SK-N-DZ (cell line): ENCODE data around the gene KCNIP4.

ENCODE experiments used
- DNase-seq: peaks from one replicate; pipeline ENCODE4 v3.0.0-alpha.2; 2015; ENCODE audit warnings: low spot score

KCNIP4 gene

DNA sequence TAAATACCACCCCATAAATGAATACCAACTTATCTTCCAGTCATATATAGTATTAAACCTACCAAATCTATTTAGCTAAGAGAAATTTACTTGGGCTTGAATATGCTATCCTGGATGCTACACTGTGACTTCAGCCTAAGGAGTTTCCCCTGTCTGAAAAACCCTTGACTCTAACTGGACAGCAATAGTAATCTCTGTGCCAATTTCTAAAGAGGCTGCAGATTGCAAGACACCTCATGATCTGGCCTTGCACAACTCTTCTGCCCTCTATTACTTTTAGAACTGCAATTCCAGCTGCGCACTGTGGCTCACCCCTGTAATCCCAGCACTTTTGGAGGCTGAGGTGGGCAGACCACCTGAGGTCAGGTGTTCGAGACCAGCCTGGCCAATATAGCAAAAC is 371.5 kb downstream of the KCNIP4 start:
- DNase-seq, result no peak

DNA sequence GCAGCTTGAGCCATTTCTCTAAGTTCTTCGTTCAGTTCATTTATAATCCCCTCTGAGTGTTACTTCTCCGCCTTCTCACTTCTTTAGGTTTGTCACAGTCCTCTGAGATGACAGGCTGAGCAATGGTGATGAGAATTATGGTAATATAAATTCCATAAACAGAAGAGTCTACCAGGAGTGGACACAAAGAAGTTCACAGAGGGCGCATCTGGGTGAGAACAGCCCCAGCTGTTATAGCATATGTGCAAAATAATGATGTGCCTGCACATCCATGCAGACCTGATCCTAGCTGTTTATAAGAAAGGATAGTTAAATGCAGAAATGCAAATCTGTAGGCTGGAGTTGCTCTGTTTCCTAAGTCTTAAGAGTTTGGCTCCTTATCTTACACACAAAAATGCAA is 377.5 kb downstream of the KCNIP4 start:
- no peak for DNase-seq

DNA sequence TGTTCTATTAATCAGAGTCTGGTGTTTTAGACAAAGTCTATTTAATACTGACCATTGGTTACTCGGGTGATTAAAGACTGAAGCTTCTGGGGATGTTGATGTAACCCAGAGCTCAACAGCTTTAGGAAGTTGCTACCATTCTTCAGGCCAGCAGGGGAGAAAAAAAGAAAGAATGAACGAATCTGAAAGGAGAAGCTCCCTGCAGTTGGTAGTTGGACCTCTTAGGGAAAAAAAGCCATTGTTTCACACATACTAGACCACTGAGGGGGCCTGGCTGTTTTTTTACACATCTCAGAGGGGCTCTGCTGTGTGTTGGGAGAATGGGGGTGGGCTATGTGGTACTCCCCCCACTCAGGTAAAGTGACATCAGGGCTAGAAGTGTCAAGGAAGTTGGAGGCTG is 378.9 kb downstream of the KCNIP4 start:
- DNase-seq, result no peak

DNA sequence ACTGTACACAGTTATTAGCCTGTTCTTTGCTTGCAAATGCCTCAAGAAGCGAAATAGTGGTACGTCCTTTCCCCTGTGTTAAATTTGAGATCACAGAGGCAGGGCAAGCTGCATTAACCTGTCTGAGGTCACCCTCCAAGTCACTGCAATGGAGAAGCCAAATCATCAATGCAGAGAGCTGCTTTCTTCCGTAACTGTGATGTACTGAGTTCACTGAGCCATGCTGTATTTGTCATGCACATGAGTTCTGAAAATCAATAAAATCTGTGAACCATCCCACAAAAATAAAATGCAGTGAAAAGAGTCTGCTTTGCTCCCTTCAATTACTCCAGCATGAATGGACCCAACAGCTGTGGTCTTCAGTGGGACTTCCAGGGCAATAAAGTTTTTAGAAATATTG is 393.5 kb downstream of the KCNIP4 start:
- DNase-seq, result peak; percentile 31

DNA sequence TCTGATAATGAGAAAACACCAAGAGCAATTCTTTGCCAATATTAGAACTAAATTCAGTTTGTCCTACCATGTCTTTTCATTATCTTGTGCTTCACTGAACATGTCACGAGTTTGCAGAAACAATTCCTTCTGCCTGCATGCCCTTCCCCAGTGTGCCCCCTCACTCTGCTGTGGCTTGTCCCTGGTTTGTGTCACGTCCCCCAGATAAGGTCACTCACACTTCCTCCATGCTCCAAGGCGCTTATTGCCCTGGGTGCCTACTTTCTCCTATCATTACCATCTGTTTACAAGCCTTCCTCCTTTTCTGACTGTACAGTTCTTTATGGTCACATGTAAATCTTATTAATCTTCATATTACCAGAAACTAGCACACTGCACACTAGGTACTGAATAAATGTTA is 394.1 kb downstream of the KCNIP4 start:
- peak; percentile 83 for DNase-seq

DNA sequence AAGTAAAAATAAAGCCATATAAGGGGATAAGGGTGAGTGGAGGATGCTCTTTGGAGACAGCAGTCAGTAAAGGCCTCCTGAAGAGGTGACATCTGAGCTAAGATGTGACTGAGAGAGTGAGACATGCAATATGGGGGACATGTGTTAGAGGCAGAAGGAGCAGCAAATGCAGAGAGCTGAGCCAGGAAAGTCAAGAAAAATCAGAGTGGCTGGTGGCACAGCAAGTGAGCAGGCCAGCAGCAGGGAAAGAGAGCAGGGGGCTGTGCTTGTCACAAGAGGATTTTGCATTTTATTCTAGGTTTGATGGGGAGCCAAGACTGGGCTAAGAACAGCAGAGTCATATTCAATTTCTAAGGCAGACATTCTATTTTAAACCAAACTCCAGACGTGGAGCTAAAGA is 394.5 kb downstream of the KCNIP4 start:
- DNase-seq, result peak; percentile 23

DNA sequence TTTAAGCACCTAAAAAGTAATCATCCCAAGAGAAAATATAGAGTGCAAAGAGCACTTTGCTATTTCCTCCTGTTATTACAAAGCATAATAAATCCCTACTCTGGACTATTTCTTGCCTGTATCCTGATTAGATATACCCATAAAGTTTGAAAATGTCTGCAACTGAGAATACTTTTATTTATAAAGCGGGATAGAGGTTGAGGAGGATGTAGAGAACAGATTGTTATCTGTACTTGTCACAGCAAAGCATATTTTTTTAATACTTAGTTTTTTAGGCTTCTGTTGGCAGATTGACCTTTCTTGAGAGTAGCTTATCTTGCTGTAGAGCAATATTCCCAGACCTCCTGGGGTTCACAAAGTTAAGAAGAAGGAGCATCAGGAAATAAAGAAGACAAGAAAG is 396.1 kb downstream of the KCNIP4 start:
- DNase-seq, result no peak

DNA sequence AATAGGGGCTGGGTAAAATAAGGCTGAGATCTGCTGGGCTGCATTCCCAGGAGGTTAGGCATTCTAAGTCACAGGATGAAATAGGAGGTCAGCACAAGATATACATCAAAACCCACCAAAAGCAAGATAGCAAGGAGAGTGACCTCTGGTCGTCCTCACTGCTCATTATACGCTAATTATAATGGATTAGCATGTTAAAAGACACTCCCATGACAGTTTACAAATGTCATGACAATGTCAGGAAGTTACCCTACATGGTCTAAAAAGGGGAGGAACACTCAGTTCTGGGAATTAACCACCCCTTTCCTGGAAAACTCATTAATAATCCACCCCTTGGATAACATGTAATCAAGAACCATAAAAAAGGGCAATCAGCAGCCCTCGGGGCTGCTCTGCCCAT is 403.6 kb downstream of the KCNIP4 start:
- DNase-seq, result no peak

DNA sequence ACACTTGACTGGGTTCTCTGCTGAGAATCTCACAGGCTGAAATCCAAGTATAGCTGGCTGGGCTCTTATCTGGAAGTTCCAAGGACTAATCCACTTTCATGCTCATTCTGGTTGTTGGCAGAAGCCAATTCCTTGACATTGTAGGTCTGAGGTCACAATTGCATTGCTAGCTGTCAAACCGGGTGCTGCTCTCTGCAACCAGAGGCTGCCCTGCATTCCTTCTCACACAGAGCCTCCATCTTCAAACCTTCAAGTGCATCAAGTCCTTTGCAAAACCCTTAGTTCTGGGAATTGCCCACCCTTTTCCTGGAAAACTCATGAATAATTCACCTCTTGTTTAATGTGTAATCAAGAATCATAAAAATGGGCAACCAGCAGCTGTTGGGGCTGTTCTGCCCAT is 404.2 kb downstream of the KCNIP4 start:
- peak; percentile 66 for DNase-seq

DNA sequence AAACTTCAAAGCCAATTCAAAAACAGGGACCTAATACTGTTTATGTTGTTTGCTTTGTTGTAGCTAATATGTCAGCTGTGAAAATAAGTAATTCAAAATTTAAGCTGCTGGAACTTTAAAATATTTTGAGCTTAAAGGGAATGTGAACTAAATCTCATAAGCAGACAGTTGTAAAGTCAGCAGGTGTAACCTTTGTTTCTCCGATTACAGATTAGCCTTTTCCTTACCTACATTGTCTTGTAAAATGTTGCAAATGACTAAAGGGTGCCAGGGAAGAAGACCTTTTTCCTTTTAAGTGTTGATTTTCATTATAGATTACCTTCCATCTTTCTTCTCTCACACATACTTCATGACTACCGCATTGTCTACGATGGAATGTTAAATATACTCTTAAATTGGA is 405.1 kb downstream of the KCNIP4 start:
- no peak for DNase-seq

DNA sequence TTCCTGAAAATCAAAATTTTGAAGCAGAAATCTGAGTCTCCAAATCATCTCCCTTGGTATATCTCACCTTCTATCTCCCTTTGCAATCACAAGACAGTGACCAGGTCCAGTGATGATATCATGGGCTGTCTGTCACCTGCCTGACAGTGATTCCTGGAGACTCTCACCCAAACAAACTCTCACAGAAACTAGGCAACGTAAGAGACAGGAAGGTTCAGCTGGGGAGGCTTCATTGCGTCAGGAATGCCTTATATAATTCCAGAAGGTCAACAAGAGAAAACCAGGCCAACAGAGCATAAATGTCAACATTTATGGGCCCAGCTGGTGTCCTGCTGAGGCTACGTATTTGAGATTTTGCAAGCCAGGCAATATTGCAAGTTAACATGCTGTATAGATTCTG is 412.7 kb downstream of the KCNIP4 start:
- DNase-seq, result peak; percentile 62

DNA sequence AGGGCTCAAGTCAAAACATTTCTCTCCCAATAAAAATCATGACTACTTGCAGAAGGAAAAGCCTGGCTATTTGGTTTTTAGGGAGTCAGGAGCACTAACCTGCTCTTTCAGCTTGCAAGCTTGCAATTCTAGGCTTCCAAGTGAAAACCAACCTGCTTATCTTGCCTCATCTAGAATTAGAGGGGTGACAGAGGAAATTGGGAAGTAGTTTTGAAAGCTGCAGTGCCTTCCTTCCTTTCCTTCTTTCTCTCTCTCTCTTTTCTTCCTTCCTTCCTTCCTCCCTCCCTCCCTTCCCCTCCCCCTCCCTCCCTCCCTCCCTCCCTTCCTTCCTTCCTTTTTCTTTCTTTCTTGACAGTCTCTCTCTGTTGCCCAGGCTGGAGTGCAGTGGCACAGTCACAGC is 417.5 kb downstream of the KCNIP4 start:
- no peak for DNase-seq

DNA sequence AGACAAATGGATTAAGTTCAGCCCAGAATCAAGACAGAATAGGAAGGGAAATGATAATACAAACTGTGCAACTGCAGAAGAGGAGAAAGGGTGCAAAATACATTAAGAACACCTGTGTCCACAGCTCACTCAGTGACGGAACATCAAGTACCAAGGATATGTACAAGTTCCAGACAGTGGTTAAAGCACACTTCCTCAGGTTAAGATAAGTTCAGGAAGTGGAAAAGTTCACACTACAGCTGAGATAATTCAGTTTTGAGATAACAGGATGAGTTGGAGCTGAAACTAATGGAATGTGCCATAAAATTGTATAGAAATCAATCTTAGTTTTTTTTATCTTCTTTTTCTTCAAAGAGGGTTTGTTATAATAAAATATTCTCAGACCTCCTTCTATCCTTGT is 419.4 kb downstream of the KCNIP4 start:
- no peak for DNase-seq

DNA sequence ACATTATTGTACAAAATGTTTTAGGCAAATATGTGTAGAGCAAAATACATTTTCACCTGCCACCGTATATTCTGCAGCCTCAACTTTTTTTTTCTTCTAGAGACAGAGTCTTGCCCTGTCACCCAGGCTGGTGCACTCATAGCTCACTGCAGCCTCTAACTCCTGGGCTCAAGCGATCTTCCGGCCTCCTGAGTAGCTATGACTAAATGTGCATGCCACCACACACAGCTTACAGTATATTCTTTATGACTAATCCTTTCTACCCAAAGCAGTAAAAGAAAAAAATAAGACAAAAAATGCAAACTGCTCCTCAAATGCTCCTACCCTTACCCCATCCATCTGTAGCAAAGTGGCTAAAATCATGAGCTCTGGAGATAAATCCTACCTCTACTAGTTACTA is 426.3 kb downstream of the KCNIP4 start:
- no peak for DNase-seq

DNA sequence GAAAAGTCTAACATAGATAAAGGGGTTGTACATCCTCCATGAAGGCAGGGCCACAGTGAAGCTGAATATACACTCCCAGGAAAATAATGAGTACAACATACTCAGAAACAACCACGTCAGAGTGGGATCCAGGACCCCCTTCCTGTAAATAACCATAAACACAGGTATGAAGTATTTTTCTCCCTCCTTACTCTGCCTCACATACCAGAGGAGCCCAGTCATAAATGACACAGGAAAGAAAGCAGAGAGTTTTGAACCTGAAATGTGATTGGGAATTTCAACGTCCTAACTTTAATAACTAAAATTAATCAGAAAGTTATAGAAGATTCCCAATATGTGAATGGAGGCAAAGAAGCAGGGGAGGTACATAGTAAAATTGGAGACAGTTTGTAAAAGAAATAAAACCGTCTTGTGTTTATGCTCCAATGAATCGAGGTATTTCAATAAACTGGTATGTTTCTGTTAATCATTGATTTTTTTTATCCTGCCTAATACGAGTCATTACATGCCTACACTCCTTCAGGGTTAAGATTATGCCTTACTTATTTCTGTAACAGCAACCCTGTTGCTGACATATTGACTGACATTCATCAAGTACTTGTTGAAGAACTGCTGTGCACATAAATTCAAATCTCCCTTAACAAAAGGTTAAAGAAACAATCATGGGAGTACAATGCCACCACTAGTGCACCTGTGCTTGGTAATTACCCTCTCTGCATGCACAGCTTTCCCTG is 431.3 kb downstream of the KCNIP4 start:
- DNase-seq, result no peak

DNA sequence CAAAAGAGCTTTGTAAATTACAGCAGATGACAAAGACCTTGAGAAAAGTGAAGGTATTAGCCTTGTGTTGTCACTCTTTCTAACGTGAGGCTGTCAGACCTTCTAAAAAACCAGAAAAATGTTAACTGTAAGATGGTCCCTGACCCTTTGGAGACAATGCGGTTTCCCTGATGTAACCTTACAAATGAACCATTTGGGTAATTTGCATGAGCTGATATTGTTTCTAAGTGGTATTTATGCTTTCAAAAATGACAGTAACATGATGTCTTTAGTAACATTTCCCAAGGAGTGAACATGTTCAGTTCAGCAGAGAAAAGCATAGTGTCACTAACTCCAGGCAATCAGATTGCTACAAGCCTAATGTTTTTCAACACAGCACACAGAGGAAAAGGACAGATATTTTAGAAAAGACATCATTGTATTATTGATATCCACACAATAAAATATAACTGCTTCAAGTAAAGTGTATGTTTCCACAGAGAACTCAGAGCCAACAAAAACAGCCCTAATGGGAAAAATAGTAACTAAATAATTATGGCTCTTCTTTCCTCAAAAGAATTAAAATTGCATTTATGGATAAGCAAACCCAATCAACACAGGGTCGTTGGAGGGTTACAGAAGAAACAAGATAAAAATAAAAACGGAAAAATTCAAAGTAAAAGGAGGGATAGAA is 434.4 kb downstream of the KCNIP4 start:
- no peak for DNase-seq

DNA sequence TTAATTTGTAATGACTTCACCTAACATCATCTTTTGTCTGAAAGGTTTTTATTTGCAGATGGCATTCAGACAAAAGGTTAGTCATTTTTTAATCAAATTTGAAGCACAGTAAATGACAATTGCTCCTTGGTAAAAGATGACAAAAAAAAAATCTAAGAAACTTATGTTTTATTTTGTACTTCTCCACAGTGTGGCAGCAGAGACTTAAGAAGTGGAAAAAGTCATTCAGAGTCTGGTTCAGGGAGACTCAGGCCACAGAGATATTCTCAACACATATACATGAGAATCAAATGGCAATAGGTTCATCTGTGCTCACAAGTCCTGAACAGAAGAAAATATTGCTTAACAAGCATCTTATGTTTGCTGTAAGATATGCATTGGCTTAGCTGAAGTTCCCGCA is 436.2 kb downstream of the KCNIP4 start:
- peak; percentile 71 for DNase-seq

DNA sequence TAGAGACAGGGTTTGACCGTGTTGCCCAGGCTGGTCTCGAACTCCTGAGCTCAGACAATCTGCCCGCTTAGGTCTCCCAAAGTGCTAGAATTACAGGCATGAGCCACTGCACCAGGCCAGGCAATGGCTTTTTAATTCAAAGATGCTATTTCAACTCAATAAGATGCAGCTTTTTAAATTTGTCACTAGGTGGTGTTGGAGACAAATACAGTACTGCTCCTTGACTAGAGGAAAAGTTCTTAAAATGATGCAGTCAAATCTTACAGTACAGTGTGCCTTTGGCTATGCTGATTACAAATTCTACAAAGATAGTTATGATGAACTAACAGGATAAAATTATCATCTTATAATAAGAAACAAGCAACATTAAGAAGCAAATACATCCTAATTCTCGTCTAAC is 441.1 kb downstream of the KCNIP4 start:
- peak; percentile 37 for DNase-seq

DNA sequence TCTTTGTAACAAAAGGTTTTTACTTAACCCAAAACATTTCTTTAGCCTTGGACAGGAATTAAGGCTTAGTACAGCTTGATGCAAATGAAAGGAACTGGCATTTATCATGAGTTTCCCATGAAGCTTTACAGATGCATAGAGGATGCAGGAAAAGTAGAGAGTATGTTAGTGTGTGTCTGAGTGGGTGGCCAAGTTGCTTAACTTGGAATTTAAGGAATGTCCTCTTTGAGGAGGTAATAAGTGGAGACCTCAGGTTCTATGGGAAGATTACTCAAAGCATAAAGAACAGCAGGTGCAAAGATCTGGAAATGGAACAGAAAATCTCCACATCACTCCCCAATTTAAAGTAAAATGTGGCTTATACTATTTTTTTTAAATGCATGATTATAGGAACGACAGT is 457.9 kb downstream of the KCNIP4 start:
- DNase-seq, result no peak

DNA sequence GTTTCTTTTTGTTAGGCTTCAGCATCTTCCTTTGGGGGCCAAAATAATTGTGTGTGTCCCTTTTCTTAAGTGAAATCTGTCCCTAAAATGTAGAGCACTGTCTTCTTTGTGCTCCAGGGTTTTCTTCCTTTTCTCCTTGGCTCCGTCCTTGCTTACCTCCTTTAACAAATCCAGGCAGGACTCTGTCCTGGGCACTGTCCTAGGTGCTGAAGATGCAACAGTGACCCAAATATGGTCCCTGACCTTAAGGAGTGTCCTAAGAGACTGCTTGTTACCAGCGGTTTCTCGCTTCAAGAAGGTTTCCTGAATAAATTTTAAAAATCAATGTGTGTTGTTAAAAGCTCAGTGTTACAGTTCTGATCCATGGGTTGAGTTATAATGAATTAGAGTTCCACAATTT is 471.8 kb downstream of the KCNIP4 start:
- peak; percentile 16 for DNase-seq

DNA sequence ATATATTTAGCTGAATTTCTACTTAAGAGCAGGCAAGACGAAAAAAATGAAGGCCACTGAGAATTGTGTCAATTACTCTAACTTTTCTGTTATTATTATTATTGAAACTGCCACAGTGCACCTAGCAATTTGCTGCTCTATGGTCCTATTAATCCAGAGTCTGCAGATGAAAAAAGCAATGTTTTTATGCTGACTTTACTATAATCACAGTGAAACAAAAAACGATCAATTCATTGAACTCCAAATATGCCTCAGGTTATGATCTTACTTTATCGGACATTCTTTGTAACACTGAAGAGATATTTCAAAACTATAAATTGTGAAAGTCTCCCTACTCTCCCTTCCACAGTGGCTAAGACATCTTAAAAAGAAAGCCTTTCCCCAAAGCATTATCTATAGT is 474.4 kb downstream of the KCNIP4 start:
- no peak for DNase-seq

DNA sequence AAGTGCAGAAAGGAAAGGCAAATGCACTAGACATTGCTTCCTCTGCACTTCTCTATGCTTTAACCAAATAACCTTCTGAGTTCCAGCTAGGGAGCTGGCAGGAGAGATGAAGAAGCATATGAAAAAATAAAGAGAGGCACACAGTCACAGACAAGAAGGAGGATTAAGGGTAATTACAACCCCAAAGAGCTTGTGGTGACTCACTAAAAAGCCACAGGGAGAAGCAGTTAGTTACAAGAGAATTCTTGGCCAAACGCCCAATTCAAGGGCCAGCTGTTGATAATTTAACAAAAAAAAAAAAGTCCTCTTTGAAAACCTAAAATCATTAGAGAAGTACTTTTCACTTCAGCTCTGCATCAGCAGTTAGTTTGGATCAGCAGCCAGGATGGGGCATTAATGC is 478.0 kb downstream of the KCNIP4 start:
- DNase-seq, result no peak

DNA sequence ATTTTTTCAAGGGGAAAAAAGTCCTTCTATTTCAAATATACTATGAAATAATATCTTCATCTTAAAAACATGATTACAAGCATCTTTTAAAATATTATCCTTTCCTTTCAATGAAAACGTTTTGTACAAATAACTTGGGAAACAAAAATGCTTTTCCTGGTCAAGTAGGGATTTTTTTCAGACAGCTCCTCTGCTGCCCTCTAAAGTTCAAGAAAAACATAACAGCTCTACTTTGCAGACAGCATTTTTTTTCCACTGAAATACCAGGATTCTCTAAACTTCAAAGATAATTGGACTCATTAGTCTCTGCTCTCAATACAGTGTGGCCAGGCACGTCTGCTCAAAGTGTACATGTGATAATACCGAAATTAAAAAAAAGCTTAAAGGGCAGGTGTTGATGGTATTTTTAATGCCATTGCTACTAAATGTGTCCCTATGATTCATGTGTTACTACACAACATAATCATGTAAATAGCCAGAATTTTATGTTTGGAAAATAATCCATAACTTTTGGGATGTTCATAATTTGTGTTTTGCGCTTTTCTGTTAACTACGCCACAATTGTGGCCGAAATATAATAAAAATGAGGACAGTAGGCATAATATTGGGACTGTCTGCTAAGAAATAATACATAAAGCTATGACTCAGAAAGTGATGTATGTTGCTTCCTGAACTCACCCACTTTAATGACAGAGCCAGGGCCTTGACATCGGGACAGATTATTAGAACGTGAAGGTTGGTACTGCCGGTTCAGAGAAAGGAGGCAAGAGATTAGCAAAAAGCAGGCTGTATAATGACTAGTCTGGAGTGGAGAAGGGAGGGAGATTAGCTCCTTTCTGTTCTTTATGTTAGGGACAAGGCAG is 478.9 kb downstream of the KCNIP4 start:
- peak; percentile 31 for DNase-seq
